GM23248 (cell line): ENCODE results near the gene PNKP.

Source experiments
- EZH2 ChIP-seq: fragments of 200-600 bp; sonication (generic); IDR thresholded peaks from 2 replicates; pipeline ENCODE4 v1.6.1; 2018; ENCODE audit warnings: antibody characterized with exemption, mild to moderate bottlenecking; ENCODE audit not compliant: insufficient read depth, poor library complexity, severe bottlenecking
- EZH2phosphoT487 ChIP-seq: fragments of 200-600 bp; sonication (generic); IDR thresholded peaks from 2 replicates; pipeline ENCODE4 v1.6.1; 2018; ENCODE audit warnings: antibody characterized with exemption, moderate library complexity, mild to moderate bottlenecking, low read depth; ENCODE audit not compliant: insufficient read depth

GRCh38 chr19:49856574-49857021, 10.8 kb downstream of the PNKP start:
- no peak for TF ChIP-seq EZH2
- no peak for TF ChIP-seq EZH2phosphoT487
